ENCODE results near the gene CSK.

GRCh38 chr15:74820056-74820455, 38.2 kb downstream of the CSK start:
- no peak for TF ChIP-seq RAD21 (IDR thresholded peaks at IDR 0.05; ENCODE audit: low read depth)
- TF ChIP-seq CREB1 (IDR thresholded peaks at IDR 0.05; ENCODE audit: low read depth), result no peak
- TF ChIP-seq REST (IDR thresholded peaks at IDR 0.05; ENCODE audit: low read depth), result no peak
- TF ChIP-seq CEBPB (IDR thresholded peaks at IDR 0.05), result no peak
- TF ChIP-seq ZBTB7A (IDR thresholded peaks at IDR 0.05; ENCODE audit: low read depth), result no peak
- no peak for TF ChIP-seq MAX (IDR thresholded peaks at IDR 0.05)
- no peak for TF ChIP-seq TAF1 (IDR thresholded peaks at IDR 0.05; ENCODE audit: low read depth)
- TF ChIP-seq EP300 (IDR thresholded peaks at IDR 0.05; ENCODE audit: borderline replicate concordance), result no peak
- TF ChIP-seq EGR1 (IDR thresholded peaks at IDR 0.05), result no peak
- no peak for TF ChIP-seq TEAD4 (IDR thresholded peaks at IDR 0.05)
- no peak for TF ChIP-seq NFIC (IDR thresholded peaks at IDR 0.05)
